Stimulated activated CD8-positive, alpha-beta memory T cell treated with anti-CD3 and anti-CD28 coated beads, Interleukin-12 subunit alpha, Interleukin-12 subunit beta, amount 100 ng/mL, for 1 hour (primary cell): ENCODE data around the gene EMILIN1.

Experiments used
- DNase-seq: peaks from one replicate; pipeline ENCODE4 v3.0.0-alpha.2; 2020; ENCODE audit warnings: low read depth

EMILIN1 gene

DNA sequence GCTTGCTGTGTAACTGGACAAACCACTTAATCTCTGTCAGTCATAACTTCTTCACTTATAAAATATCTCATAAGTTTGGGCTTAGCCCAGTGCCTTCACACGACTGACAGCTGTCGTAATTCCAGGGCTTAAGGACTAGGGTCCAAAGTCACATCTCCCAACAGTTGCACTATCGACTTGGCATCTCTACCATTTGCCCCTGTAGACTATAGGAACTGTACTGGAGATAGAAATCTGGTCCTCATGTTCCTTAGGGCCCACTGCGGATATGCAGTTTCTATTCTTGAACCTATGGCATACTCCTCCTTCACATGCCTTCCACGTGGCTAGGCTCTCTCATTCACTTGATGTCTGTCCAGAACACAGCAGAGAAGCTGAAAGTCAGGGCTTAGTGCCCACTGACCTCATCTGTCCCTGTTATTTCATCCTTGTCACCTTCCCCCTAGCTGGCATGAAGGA, 47.9 kb downstream of the EMILIN1 start:
- DNase-seq, result no peak

DNA sequence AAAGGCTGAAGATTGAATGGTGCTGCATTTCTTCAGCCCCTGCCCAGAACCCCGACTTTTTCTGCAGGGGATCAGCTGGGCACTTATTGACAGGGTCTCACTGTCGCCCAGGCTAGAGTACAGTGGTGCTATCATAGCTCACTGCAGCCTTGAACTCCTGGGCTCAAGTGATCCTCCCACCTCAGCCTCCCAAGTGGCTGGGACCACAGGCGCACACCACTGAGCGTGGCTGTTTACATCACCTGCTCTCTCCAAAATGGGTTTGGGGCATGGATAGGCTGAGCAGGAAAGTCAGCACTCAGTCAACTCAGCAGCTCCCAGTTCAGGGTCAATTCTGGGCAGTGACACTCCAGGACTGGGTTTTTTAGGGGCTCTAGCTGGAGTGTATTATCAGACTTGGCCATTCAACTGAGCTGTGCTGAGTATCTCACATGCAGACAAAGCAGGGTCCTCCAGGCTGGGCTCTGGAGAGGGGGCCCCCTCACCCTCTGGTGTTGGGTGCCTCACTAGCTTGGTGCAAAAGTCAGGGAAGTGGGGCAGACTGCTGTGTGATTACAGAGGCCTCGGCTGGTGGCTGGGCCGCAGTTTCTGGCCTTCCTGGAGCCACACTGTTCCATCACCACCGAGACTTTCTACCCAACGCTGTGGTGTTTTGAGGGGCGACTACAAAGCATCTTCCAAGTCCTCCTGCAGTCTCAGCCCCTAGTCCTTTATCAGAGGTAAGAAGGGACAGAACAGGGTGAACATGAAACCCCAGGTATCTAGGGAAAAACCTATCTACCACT, 49.7 kb downstream of the EMILIN1 start:
- DNase-seq, result no peak

DNA sequence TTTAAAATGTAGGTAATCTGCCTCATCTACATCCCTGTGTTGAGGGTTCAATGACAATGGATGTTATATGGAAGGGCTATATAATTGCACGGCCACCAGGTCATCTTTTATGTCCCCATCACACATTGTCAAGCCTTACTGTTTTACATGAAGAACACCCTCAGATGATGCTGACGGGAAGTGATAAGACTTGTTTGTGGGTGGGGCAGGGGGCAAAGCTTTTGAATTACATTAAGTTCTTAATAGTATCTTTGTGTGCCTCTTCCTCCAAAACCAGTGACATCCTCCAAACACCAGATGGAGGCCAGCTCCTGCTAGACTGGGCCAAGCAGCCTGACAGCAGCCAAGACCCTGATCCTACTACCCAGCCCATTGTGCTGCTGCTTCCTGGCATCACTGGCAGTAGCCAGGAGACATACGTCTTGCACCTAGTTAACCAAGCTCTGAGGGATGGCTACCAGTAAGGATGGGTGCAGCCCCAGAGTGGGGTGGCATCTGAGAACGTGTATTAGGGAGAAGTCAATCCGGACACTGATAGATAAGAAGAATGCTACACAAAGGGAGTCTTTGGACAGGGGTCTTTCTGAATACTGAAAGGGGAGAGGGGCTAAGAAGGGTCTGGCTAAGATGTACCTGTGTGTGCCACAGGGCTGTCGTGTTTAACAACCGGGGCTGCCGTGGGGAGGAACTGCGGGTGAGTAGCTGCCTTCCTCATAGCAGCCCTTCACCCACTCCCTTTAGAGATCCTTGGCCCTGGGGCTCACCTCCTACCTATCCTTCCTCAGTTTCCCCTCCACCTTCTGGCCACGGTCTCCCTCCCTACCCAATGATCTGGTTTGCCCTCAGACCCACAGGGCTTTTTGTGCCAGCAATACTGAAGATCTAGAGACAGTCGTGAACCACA, 50.5 kb downstream of the EMILIN1 start:
- no peak for DNase-seq

DNA sequence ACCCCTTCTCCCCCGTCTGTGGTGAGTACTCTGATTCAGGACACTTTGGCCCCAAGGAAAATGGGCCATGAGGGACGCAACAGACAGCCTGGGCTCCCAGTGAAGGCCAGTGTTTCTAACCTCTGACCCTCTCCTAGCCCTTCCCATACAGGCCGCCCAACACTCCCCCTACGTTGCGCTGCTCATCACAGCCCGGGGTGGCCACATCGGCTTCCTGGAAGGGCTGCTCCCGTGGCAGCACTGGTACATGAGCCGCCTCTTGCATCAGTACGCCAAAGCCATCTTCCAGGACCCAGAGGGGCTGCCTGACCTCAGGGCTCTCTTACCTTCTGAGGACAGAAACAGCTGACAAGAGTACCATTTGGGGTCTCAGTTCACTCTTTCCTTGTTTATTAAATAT, 52.0 kb downstream of the EMILIN1 start:
- no peak for DNase-seq

DNA sequence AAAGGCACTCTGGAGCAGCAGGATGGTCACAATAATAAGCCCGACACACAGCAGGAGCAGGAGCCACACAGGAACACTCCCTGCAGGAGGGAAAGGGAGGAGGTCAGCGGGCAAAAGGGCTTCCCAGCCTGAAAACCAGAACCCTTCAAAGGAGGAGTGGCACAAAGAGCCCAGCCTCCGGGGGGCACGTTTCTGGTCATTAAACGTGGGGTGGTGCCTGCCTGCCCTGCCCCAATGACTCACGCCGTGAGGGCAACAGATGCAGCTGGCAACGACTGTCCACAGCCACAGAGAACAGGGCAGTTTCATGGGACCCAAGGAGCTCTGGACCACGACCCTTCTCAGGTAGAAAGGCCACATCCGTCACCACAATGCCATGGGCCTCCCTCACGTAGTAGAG, 53.0 kb downstream of the EMILIN1 start:
- DNase-seq, result no peak

DNA sequence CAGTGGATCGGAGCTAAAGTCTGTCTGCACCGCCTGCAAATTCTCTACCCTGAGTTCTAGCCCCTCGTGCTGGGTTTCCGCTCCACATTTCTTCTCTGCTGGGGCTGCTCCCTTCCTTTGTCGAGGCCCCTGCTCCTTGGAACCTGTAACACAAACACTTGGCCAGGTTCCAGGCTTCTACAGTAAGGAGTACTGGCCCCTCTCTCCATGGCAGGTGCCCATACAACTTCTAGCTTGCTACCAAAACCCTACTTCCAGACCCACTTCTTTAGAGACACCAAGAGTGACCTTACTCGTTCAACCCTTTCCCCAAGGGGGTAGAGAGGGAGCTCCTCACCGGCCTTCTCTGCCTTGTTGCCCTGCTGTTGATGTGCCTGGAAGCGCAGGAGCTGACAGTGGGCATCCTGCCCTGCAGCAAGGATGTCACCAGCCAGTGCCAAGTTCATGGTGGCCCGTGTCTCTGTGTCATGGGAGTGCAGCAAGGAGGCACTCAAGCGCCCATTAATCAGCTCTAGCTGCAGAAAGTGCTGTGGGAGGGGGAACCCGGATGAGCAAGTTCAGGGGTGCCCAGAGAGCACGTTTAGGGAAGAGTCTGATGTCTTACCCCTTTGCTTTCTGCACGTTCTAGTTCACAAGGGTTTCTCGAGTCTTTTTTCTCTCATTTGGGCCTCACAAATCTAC, 54.9 kb downstream of the EMILIN1 start:
- DNase-seq, result no peak

DNA sequence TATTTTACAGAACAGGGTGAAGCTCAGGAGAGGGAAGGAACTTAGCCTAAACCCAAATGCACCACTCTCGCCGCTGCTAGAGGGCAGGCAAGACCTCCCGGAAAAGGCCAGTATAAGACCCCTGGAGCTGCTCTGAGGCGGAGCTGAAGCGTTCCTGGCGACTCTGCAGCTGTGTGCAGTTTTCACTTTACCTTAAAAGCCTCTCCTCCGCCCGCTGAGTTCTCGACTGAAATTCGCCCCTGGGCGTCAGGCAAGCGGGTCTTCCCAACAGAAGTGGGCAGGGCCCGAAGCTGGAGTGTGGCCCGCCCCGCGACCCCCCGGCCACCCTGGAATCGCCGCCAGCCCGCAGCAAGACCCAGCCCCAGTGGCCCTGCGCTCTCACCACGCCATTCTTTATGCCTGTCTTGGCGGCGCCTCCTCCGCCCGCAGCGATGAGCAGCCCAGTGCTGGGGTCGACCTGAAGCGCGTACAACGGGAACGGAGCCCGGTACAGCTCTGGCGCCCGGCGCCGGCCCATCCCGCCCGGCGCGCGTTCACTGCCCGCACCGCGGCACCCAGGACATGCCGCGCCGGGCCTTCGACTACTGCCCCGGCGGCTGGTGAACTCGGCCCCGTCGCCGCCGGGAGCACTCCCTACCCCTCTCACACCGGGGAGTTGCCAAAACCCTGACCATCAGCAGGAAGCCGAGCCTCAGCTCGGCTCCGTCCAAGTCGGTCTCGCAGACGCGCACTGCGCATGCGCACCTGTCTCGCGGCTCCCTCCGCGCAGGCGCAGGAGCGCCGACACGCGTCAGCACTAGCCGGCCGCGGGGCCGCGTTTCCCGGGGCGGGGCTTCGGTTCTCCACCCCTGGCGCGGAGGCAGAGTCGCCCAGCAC, 55.7 kb downstream of the EMILIN1 start, which contains the start of gene PREB:
Gene PREB, minus strand, starts transcription at position 732 of the 876 bp plus-strand sequence. Its CDS starts 215 bp downstream, at position 517.
- peak; percentile 97 for DNase-seq

DNA sequence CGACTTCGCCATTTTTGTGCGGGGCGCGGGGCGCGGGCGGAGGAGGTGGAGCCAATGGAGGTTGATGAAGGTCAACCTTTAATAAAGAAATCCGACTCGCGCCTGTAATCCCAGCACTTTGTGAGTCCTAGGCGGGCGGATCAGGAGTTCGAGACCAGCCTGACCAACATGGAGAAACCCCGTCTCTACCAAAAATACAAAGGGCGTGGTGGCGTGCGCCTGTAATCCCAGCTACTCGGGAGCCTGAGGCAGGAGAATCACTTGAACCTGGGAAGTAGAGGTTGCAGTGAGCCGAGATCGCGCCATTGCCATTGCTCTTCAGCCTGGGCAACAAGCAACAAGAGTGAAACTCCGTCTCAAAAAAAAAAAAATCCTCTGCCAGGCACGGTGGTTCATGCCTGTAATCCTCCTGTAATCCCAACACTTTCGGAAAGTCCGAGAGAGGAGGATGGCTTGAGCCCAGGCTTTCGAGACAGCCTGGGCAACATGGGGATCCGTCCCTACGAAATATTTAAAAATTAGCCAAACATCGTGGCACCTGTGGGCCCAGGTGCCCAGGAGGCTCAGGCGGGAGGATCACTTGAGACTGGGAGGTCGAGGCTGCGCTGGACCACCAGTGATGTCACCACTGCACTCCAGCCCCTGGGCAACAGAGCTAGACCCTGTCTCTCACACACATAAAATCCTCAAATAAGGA, 56.5 kb downstream of the EMILIN1 start:
- no peak for DNase-seq

DNA sequence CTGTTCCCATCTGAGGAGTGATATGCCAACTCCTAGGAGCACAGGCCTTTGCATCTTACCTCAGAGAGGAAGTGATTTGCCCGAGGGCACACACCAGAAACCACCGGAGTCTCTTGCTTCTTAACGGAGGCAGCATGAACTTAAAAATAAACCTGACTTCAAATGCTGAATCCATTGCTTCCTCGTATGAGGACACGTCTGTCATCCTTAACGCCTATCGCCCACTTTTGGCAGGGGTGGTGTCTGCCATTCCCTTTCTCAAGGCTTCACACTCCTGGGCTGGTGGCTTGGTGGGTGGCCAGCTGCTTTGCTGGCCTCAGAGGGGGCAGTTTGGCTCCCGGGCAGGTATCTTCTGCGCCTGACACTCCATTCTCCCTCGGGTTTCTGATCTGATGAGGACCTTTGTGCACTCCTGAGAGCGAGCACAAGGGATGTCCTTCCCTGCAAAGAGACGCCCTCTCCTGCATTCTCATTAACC, 57.1 kb downstream of the EMILIN1 start:
- no peak for DNase-seq
